Posterior cingulate gyrus (tissue), 11 donors: ENCODE measurements around the gene TMEM225B.
A peak's percentile ranks its signal among the peaks of the same experiment; 100 is the strongest.
"Not testable (repeated sequence)": the region's sequence is repeated elsewhere in the genome, so short reads cannot be mapped to it uniquely, and the experiment has no call there.

Source experiments
- DNase-seq, 10 donors: peaks; one replicate each; pipeline versions ENCODE4 v3.0.0 to v3.0.0-alpha.2; 2020 to 2021; ENCODE audit warnings: mixed read lengths in 3 of 10
- intact Hi-C: fragments of 100-400 bp; cut with DNase I; formaldehyde crosslinking; loops from one replicate; pipeline ENCODE4 v1.15.1; 2023

TMEM225B gene

DNA sequence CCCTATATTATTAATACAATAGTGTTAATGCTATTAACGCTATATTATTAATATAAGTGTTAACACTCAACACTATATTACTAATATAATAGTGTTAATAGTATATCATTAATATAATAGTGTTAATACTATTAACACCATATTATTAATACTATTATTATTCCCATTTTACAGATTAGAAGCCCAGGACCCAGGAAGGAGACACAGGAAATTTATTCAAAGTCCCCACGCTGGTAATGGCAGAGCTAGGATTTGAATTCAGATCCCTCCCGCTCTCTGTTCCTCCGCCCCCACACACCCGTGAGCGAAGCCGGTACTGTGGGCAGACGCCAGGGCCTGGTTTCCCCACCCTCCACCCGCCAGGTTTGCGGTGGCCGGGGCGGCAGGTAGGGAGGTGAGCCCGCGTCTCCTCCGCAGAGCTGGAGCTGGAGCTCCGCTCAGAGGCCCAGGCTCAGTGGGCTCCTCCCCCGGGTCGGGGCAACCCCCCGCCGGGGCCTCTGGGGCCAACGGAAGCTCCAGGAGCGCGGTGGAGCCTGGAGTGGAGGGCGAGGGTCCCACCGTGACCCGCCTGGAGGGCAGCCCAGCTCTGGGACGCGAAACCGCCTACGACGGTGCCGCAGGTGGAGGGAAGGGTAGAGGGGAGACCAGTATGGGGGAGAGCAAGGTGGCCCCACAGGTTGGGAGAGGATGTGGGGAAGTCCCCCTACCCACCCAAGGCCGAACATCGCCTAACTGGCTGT lies at the start of gene TMEM225B:
TMEM225B (plus strand) TSS at position 506 of the 740 bp plus-strand sequence. CDS start 6,122 bp downstream, outside the sequence.
- no peak for DNase-seq
- intact Hi-C loops: no loop called here

GRCh38 chr7:99549545-99549944 lies 48.5 kb upstream of the TMEM225B start:
- intact Hi-C loops, DNase-seq: not testable (repeated sequence)

GRCh38 chr7:99551334-99551733 lies 46.7 kb upstream of the TMEM225B start:
- DNase-seq: no peak
- intact Hi-C loops: no loop called here

DNA sequence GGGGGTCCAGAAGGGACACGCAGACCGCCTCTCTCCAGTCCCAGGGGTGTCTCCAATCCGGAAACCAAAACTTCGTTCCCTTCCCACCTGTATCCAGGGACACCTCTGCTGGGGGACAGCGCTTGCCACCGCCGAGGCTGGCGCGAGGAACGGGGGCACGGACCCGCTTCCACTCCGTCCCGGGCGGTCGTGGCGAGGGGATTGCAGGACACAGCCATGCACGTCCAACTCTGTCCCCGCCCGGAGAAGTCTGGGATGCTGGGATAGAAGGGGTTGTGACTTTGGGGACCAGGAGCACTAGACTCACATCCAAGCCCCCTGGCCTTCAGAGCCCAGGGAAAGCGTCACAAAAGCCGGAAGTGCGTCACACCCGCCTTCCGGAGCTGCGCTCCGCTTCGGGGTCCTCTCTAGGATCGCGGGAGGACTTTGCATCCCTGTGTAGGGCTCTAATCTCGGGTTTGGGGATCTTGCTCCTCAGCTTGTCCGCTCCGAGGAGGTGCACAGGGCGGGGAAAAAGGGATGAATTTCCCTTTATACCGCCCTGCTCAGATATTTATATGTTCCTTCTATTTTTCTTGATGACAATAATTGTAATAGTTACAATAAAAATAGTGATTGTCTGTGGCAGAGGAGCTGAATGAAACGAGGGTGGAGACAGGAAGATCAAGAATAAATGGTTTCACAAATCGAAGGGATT lies 46.2 kb upstream of the TMEM225B start, which contains the start of gene FAM200A:
FAM200A (minus strand) TSS at position 348 of the 697 bp plus-strand sequence. CDS start 3,707 bp downstream, outside the sequence.
- intact Hi-C loops: loop anchor here (2.0 kb wide), 1 partner anchor 47 kb away; the partner anchor contains the start of gene ZKSCAN5
- peak; percentile 84 to 98 (median 90) for DNase-seq

DNA sequence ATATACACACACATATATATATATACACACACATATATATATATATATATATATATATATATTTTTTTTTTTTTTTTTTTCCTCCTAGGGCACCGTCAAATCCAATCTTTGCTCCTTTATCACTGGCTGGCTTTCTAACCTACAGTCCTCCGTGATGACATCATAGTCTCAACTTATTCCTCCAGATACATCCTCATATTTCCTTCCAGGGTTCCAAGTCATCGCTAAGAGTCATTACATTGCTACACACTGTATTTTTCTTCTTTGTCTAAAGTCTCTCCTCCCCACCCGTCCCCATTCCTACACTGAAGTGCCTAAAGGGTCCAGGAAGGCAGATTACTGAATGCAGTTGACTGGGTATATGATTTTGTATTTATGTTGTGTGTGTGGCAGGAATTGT lies 45.0 kb upstream of the TMEM225B start:
- intact Hi-C loops: loop anchor here (2.0 kb wide), 1 partner anchor 48 kb away; the partner anchor contains the start of gene ZKSCAN5

GRCh38 chr7:99554939-99555338 lies 43.1 kb upstream of the TMEM225B start:
- no peak for DNase-seq
- intact Hi-C loops: loop anchor here (5.0 kb wide), 1 partner anchor 62 kb away; the partner anchor contains the start of gene ZSCAN25

More for the DNA sequence above, 45.0 kb upstream of the TMEM225B start:
- DNase-seq: no peak

GRCh38 chr7:99557196-99557607 lies 40.9 kb upstream of the TMEM225B start:
- DNase-seq: no peak
- intact Hi-C loops: loop anchor here (5.0 kb wide), 1 partner anchor 60 kb away; the partner anchor contains the start of gene ZSCAN25

DNA sequence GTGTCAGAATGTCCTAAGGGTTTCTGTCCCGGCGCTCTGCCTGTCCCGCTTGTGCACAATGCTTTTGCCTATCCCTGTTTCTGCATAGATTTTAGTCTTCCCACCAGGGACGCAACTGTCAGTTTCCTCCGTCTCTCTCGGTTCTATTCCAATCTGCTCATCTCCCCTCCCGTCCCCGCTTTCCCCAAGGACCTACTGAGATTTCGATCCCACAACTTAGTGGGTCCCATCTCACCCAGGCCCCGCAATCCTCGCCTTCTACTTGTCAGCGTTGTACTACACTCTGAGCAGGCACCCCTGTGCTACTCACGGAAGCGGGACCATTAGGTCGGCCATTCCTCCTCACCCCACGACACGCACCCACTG lies 40.1 kb upstream of the TMEM225B start:
- DNase-seq: no peak
- intact Hi-C loops: loop anchor here (5.0 kb wide), 1 partner anchor 59 kb away; the partner anchor contains the start of gene ZSCAN25

- peak; percentile 86 to 98 (median 90) for DNase-seq
- intact Hi-C loops: loop anchor here (5.0 kb wide), 1 partner anchor 59 kb away; the partner anchor contains the start of gene ZSCAN25
These were observed 39.5 kb upstream of the TMEM225B start, which contains the start of gene ZNF655 for GRCh38 chr7:99558306-99559174. ZNF655 (plus strand) TSS chr7:99558642; CDS start chr7:99560560, 1,918 bp downstream.

GRCh38 chr7:99559175-99559915 lies 38.7 kb upstream of the TMEM225B start:
- intact Hi-C loops: loop anchor here (5.0 kb wide), 1 partner anchor 58 kb away; the partner anchor contains the start of gene ZSCAN25
- no peak for DNase-seq

DNA sequence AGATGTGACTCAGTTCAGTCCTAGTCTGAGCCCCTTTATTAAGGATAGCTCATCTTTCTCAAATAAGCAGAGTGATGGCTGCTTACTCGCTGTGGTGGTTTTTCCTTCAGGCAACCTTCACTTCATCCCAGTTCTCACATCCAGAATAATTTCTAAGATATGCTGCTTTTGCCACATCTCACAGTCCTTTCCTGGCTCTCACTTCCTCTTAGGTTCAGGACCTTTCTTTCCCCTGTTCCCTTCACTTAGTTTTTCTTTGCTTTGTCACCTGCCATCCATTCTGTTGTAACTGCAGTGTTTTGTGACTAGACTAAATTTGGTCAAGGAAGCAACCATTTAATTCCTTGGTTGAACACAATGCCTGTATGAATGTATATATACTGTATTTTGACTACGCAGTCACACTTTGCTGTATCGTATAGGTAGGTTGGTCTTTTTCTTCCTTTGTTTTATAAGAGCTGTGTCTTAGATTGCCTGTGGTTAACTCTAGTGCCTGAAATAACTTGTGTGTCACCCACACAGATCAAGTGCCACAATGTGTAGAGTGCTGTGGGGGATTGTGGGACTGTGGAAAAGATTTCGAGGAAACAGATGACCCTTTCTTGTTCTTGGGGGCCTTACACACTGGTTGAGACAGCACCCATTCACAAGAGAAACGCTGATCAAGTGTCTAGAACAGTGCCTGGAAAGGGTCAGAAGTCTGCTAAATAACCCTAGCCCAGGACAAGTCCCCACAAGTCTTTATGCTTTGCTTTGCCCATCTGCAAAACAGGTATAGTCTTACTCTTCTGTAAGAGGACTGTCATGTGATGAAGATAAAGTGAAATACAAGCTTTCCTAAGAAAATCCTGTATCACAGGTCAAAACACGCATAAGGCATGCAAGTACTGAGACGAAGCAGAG lies 37.0 kb upstream of the TMEM225B start:
- no peak for DNase-seq
- intact Hi-C loops: no loop called here

DNA sequence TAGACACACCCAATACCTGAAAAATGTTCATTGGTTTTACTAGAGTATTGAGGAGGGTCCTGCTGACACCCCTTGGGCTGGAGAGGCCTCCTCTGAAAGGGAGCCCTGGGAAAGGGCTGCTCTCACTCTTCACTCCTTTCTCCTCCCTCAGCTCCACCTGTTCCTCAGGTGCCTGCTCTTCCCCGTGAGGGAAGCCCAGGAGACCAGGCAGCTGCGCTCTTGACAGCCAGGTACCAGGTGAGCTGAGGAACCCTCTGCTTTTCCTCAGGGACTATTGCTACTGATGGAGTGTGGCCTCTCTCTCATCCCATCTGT lies 36.4 kb upstream of the TMEM225B start:
- DNase-seq: no peak
- intact Hi-C loops: no loop called here

DNA sequence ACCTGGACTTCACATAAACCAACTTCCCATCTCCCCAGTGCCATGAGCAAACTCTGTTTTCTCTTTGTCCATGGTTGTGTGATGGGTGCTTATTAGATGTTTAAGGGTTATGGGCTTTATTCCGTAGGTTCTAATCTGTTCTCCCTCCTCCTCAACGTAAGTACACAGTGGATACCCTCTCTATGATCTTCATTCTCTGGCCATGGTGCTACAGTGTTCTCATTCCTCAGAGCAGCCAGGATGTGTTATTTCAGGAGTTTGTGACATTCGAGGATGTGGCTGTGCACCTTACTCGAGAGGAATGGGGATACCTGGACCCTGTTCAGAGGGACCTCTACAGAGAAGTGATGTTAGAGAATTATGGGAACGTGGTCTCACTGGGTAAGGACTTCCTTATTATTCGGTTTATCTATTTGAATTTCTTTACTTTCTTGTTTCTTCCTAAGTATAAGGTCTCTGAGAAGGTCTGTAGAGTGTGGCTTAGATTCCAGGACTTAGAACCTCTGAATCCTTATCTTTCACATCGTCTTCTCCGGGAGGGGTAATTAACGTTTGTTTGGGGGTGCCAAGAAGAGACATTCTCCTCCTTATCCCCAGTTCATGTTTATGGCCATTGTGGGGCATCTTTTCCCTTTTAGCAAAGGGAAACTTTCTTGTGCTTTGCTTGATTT lies 35.8 kb upstream of the TMEM225B start:
- no peak for DNase-seq
- intact Hi-C loops: no loop called here

- DNase-seq: no peak
- intact Hi-C loops: no loop called here
These were observed 35.2 kb upstream of the TMEM225B start for GRCh38 chr7:99562832-99563231.

GRCh38 chr7:99563650-99564049 lies 34.4 kb upstream of the TMEM225B start:
- DNase-seq: peak in 2 of 10 donors; percentile 25 to 75
- intact Hi-C loops: no loop called here

DNA sequence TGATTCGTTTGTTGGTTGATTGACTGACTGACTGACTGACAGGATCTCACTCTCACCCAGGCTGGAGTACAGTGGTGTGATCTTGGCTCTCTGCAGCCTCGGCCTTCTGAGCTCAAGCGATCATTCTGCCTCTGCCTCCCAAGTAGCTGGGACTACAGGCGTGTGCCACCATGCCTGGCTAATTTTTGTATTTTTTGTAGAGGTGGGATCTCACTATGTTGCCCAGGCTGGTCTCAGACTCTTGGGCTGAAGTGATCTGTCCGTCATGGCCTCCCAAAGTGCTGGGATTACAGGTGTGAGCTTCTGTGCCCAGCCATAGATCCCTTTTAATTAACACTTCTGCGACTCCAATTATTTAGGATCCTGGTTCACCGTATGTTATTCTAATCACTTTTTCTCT lies 29.3 kb upstream of the TMEM225B start:
- intact Hi-C loops, DNase-seq: not testable (repeated sequence)

- no peak for DNase-seq
- intact Hi-C loops: no loop called here
These were observed 26.3 kb upstream of the TMEM225B start for GRCh38 chr7:99571768-99572167.

GRCh38 chr7:99573257-99573656 lies 24.8 kb upstream of the TMEM225B start:
- intact Hi-C loops: no loop called here
- DNase-seq: no peak
